GM04504 (cell line): ENCODE data around the gene TMEM239.

ENCODE experiments used
- DNase-seq: peaks from one replicate; pipeline ENCODE4 v3.0.0-alpha.2; 2012; ENCODE audit warnings: low read depth

Gene TMEM239

DNA sequence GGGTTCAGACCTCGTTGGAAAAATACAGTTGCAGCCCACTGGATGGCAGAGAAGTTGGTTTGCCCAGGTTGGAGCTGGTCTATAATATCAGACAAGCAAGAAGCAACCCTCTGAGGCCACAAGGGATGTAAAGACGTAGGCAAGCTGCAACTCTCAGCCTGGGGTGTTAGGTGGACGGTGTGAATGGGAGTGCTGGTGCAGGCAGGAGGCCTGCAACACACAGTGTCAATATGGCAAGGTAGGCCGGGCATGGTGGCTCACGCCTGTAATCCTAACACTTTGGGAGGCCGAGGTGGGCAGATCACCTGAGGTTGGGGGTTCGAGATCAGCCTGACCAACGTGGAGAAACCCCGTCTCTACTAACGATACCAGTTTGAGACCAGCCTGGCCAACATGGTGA, 34.9 kb downstream of the TMEM239 start:
- DNase-seq: no peak

- no peak for DNase-seq
Observed at GRCh38 chr20:2858591-2858990, 42.4 kb downstream of the TMEM239 start.

- DNase-seq: peak; percentile 48
Observed at GRCh38 chr20:2859330-2860121, 43.4 kb downstream of the TMEM239 start.

DNA sequence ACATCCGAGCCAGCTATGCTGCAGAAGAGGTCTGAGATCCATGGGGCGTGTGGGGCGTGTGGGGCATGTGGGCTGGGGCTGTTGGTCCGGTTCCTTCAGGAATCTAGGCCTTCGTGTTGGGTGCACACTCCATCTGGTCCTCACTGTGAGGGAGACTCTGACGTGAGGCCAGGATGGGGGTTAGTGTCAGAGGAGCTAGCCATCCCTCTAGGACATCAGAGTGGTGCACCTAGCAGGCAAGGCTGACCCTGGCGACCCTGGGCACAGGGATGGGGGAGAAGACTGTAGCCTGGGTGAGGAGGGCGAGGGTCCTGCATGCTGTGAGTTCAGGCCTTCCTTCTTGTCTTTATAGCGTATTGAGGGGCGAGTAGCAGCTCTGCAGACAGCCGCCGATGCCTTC, 48.5 kb downstream of the TMEM239 start:
- no peak for DNase-seq

- no peak for DNase-seq
Observed at GRCh38 chr20:2865101-2865500, 48.9 kb downstream of the TMEM239 start.

DNA sequence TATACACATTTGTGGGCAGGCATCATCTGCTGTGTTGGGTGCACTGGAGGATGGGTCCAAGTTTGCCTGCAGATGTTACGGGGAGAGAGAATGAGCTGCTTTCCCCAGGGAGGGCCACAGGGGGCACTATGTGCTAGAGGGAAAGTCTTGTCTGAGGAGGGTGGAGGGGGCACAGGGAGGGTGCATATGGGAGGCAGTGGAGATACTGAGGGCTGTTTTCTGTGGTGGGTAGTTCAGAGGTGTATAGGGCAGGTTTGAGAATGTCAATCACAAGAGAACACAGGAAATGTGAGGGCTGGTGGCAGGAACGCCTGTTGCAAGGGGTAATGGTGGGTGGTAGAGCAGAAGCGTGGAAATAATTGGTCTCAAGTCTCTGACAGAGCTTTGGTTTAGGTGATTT, 49.5 kb downstream of the TMEM239 start:
- no peak for DNase-seq

- DNase-seq: no peak
Observed at GRCh38 chr20:2866236-2866635, 50.1 kb downstream of the TMEM239 start.

GRCh38 chr20:2867081-2867864, 51.1 kb downstream of the TMEM239 start:
- DNase-seq: no peak
